ENCODE results near the gene COX6A2.
A peak's percentile ranks its signal among the peaks of the same experiment; 100 is the strongest.

COX6A2 gene

DNA sequence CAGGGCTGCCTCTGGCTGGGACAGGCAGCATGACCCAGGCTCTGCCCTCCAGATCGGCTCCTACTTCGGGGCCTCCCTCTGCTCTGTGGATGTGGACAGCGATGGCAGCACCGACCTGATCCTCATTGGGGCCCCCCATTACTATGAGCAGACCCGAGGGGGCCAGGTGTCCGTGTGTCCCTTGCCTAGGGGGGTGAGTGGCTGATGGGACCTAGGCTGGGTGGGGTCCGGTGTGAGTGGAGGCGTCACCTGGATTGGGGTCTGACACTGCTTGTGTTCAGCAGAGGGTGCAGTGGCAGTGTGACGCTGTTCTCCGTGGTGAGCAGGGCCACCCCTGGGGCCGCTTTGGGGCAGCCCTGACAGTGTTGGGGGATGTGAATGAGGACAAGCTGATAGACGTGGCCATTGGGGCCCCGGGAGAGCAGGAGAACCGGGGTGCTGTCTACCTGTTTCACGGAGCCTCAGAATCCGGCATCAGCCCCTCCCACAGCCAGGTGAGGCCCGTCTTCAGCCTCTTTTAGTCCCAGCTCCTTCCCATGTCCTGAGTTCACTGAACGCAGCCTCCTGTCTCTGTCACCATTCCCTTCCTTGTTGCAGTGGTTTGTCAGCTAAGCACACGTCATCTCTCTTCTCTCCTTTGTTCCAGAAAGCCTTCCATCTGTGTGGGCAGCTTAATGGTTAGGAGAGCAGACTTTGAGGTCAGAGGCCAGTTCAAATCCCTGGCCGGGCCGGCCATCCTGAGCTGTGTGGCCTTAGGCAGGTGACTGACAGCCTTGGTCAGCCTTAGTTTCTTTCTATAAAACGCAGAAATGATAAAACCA, 16.9 kb downstream of the COX6A2 start:
- H3K27ac ChIP-seq: no peak overlapping the region
- TF ChIP-seq ZFX (IDR thresholded peaks at IDR 0.05): no peak
- TF ChIP-seq, protein P1, sequence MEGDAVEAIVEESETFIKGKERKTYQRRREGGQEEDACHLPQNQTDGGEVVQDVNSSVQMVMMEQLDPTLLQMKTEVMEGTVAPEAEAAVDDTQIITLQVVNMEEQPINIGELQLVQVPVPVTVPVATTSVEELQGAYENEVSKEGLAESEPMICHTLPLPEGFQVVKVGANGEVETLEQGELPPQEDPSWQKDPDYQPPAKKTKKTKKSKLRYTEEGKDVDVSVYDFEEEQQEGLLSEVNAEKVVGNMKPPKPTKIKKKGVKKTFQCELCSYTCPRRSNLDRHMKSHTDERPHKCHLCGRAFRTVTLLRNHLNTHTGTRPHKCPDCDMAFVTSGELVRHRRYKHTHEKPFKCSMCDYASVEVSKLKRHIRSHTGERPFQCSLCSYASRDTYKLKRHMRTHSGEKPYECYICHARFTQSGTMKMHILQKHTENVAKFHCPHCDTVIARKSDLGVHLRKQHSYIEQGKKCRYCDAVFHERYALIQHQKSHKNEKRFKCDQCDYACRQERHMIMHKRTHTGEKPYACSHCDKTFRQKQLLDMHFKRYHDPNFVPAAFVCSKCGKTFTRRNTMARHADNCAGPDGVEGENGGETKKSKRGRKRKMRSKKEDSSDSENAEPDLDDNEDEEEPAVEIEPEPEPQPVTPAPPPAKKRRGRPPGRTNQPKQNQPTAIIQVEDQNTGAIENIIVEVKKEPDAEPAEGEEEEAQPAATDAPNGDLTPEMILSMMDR (conservative IDR thresholded peaks at IDR 0.05): no peak

GRCh38 chr16:31410082-31410481, 18.1 kb downstream of the COX6A2 start:
- TF ChIP-seq, protein P1 (conservative IDR thresholded peaks at IDR 0.05): no peak
- no peak for TF ChIP-seq ZFX (IDR thresholded peaks at IDR 0.05)
- H3K27ac ChIP-seq: no peak overlapping the region

DNA sequence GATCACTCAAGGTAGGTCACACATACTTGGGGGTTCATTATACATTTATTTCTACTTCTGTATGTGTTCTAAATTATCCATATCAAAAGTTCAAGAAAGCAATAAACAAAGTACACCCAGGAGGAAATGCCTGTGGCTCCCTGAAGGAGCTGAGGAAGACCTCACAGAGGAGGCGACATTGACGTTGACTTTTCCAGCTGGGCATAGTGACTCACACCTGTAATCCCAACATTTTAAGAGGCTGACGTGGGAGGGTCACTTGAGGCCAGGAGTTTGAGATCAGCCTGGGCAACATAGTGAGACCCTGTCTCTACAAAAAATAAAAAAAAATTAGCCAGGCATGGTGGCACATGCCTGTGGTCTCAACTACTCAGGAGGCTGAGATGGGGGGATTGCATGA, 18.7 kb downstream of the COX6A2 start:
- TF ChIP-seq ZFX (IDR thresholded peaks at IDR 0.05): no peak
- TF ChIP-seq, protein P1 (conservative IDR thresholded peaks at IDR 0.05): no peak
- H3K27ac ChIP-seq: no peak overlapping the region

DNA sequence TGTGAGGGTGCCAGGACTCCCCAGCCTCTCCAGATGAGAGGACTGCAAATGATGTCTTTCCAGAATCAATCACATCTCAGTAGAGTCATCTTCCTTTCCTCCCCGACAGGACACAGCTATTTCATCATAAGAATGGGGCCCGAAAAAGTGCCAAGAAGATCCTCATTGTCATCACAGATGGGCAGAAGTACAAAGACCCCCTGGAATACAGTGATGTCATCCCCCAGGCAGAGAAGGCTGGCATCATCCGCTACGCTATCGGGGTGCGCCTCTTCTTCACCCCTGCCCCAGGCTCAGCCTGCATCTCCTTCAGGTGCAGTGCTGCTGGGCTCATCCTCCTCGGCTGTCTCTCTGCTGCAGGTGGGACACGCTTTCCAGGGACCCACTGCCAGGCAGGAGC, 20.8 kb downstream of the COX6A2 start:
- no peak for TF ChIP-seq ZFX (IDR thresholded peaks at IDR 0.05)
- TF ChIP-seq, protein P1 (conservative IDR thresholded peaks at IDR 0.05): no peak
- H3K27ac ChIP-seq: no peak overlapping the region

DNA sequence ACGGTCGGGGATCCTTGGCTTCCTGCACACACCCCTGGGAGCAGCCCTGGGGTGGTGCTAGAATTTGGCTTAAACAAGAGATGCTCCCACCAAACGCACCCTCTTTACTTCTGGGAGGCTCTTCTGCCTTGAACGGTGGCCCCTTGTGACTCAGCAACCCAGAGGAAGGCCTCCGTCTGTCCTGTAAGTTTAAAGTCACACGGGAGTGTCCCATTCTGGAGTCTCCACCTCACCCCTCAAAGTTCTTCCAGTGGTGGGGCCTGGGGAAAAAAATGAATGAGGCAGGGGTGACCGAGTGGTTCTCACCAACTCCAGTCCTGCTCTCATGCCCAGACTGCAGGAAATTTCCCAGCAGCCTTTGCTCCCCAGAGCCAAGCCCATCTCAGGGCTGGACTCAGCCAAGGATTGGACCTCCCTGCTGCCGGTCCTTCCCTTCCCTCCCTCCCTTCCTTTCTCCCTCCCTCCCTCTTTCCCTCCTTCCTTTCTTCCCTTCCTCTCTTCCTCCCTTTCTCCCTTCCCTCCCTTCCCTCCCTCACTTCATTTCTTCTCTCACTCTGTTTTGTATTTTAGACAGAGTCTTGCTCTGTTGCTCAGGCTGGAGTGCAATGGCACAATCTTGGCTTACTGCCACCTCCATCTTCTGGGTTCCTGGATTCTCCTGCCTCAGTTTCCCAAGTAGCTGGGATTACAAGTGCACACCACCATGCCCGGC, 23.7 kb downstream of the COX6A2 start:
- H3K27ac ChIP-seq: peak overlapping the region; percentile 75
- TF ChIP-seq, protein P1 (conservative IDR thresholded peaks at IDR 0.05): no peak
- no peak for TF ChIP-seq ZFX (IDR thresholded peaks at IDR 0.05)

GRCh38 chr16:31403590-31404352, 24.4 kb downstream of the COX6A2 start:
- TF ChIP-seq ZFX (IDR thresholded peaks at IDR 0.05): no peak
- TF ChIP-seq, protein P1 (conservative IDR thresholded peaks at IDR 0.05): no peak
- H3K27ac ChIP-seq: peak overlapping the region; percentile 75
